Kidney (tissue), 14 donors: ENCODE measurements around the gene ITM2C. TPM values are rescaled to one million over a fixed set of nuclear protein-coding genes. Genes with fewer than 3 reads are reported as not detected.

Experiments used
- DNase-seq, 5 donors: peaks; one replicate each; pipeline ENCODE4 v3.0.0-alpha.2; 2013 to 2020
- FAIRE-seq: peaks from 2 replicates; lab custom pipeline; 2012; peaks lifted over from hg19 to GRCh38; lab: Jason Lieb, UNC
- H3K27ac ChIP-seq, 2 donors: one replicate each; pipeline ENCODE4 v1.7.0; 2013; ENCODE audit warnings: low read depth in 2 of 2, low read length in 2 of 2, inconsistent platforms in 1 of 2
- H3K27me3 ChIP-seq: one replicate; pipeline ENCODE4 v1.7.1; 2013; ENCODE audit warnings: low read length, inconsistent platforms; ENCODE audit not compliant: control insufficient read depth, insufficient read depth
- H3K36me3 ChIP-seq, 3 donors: one replicate each; pipeline versions ENCODE4 v1.7.0 to v1.7.1; 2013; ENCODE audit warnings: low read length in 3 of 3, control low read depth in 1 of 3, inconsistent platforms in 1 of 3; ENCODE audit not compliant: insufficient read depth in 3 of 3, control insufficient read depth in 2 of 3
- H3K4me1 ChIP-seq, 3 donors: one replicate each; pipeline versions ENCODE4 v1.7.0 to v1.7.1; 2013; ENCODE audit warnings: low read length in 3 of 3, inconsistent platforms in 1 of 3, low read depth in 1 of 3; ENCODE audit not compliant: control insufficient read depth in 2 of 3, insufficient read depth in 2 of 3
- H3K4me3 ChIP-seq, 3 donors: one replicate each; pipeline versions ENCODE4 v1.7.0 to v1.8.1; 2013; ENCODE audit warnings: low read length in 3 of 3, control low read depth in 1 of 3, inconsistent platforms in 1 of 3
- H3K9ac ChIP-seq, 3 donors: one replicate each; pipeline versions ENCODE4 v1.7.0 to v1.7.1; 2013; ENCODE audit warnings: low read length in 3 of 3, control low read depth in 1 of 3, inconsistent platforms in 1 of 3
- H3K9me3 ChIP-seq, 3 donors: one replicate each; pipeline versions ENCODE4 v1.7.0 to v1.7.1; 2013; ENCODE audit warnings: low read length in 3 of 3, control low read depth in 1 of 3, inconsistent platforms in 1 of 3; ENCODE audit not compliant: control insufficient read depth in 2 of 3, insufficient read depth in 1 of 3
- CTCF ChIP-seq: IDR thresholded peaks from 3 replicates; pipeline ENCODE4 v1.5.1; 2012; ENCODE audit warnings: mild to moderate bottlenecking, moderate library complexity, borderline replicate concordance; ENCODE audit not compliant: insufficient read depth; ENCODE audit errors: extremely low read depth
- intact Hi-C: fragments of 100-400 bp; cut with DNase I; formaldehyde crosslinking; loops from one replicate; pipeline ENCODE4 v1.11.1; 2022
- polyA plus RNA-seq: library from polyadenylated mRNA; stranded (reverse); fragments of 350-450 nt; fragmentation: Illumina TruSeq; extraction: RNeasy Lipid Tissue Mini Kit (QIAGEN cat#74804); gene quantifications from one replicate; pipeline ENCODE4 v1.2.3, GENCODE V29; 2014; ENCODE audit warnings: low read depth, low replicate concordance; ENCODE audit not compliant: insufficient read depth
- total RNA-seq: library from RNA; stranded (reverse); fragmentation: NEBNext Ultra II Directional; extraction: Animal tissue kit (Norgen Biotek cat#: 25700); gene quantifications from one replicate; pipeline ENCODE4 v1.2.1, GENCODE V29; 2021
- donor health status: control.
- donor health status: control.
- donor health status: control.
- donor health status: control.
- donor health status: control.
- donor health status: DM: yes; HTN: yes; CAD: no.
- donor health status: Normal renal cell carcinoma (clear cell type).

The ITM2C gene
- total and polyA plus RNA-seq, 2 donors from 2014 or later, result 308 to 1,131 TPM

GRCh38 chr2:230899287-230899686, 34.5 kb downstream of the ITM2C start:
- intact Hi-C loops, result no loop called here
- H3K27ac ChIP-seq, result no peak overlapping the region
- H3K36me3 ChIP-seq, result no peaks in the 10 kb centered on the region
- H3K9ac ChIP-seq, result no peak overlapping the region
- TF ChIP-seq CTCF, result no peak
- DNase-seq (peak in 3 of 5 donors; percentile 32 to 48 (median 38)), FAIRE-seq (no peak)
- no peaks in the 10 kb centered on the region for H3K9me3 ChIP-seq
- H3K27me3 ChIP-seq, result no peaks in the 10 kb centered on the region
- H3K4me3 ChIP-seq, result no peak overlapping the region
- H3K4me1 ChIP-seq, result peaks cover 0 to 7% (median 0%) of the 10 kb centered on the region in 3 donors

- H3K27ac ChIP-seq, result no peak overlapping the region
- H3K36me3 ChIP-seq, result no peaks in the 10 kb centered on the region
- no peak for TF ChIP-seq CTCF
- no peaks in the 10 kb centered on the region for H3K9me3 ChIP-seq
- H3K27me3 ChIP-seq, result no peaks in the 10 kb centered on the region
- no peak for FAIRE-seq
- no peak overlapping the region for H3K9ac ChIP-seq
- H3K4me3 ChIP-seq, result no peak overlapping the region
- H3K4me1 ChIP-seq, result peaks cover 0 to 7% (median 0%) of the 10 kb centered on the region in 3 donors
- intact Hi-C loops, result loop anchor here (10.0 kb wide), 1 partner anchor 85 kb away; no protein-coding TSS in a partner anchor
- peak in 1 of 5 donors; percentile 9 for DNase-seq
Measured at GRCh38 chr2:230899786-230900185, 35.0 kb downstream of the ITM2C start.

GRCh38 chr2:230900336-230900995, 35.7 kb downstream of the ITM2C start:
- Histone ChIP-seq H3K9me3 (no peaks in the 10 kb centered on the region), H3K27ac (no peak overlapping the region), H3K9ac (no peak overlapping the region), H3K4me1 (peaks cover 0 to 5% (median 0%) of the 10 kb centered on the region in 3 donors), H3K27me3 (no peaks in the 10 kb centered on the region), H3K4me3 (no peak overlapping the region), H3K36me3 (no peaks in the 10 kb centered on the region)
- FAIRE-seq (no peak), DNase-seq (peak in 1 of 5 donors; percentile 24)
- TF ChIP-seq CTCF, result no peak
- intact Hi-C loops, result loop anchor here (10.0 kb wide), 1 partner anchor 84 kb away; no protein-coding TSS in a partner anchor
